Left hindlimb (tissue), 1 donor: ENCODE data around the gene ACACB.
"Not testable (repeated sequence)": the region's sequence is repeated elsewhere in the genome, so short reads cannot be mapped to it uniquely, and the experiment has no call there.

ENCODE experiments used
- DNase-seq: peaks from one replicate; pipeline ENCODE4 v3.0.0-alpha.2; 2018

Gene ACACB

GRCh38 chr12:109144224-109144623 is 27.8 kb downstream of the ACACB start:
- no peak for DNase-seq

GRCh38 chr12:109147126-109147525 is 30.7 kb downstream of the ACACB start:
- DNase-seq = not testable (repeated sequence)

GRCh38 chr12:109147954-109148353 is 31.6 kb downstream of the ACACB start:
- peak; percentile 42 for DNase-seq

- no peak for DNase-seq
These were observed 33.8 kb downstream of the ACACB start for GRCh38 chr12:109150124-109150640.

- no peak for DNase-seq
These were observed 35.1 kb downstream of the ACACB start for GRCh38 chr12:109151457-109151856.

GRCh38 chr12:109153821-109154441 is 37.5 kb downstream of the ACACB start:
- peak; percentile 38 for DNase-seq

- DNase-seq = peak; percentile 87
These were observed 38.4 kb downstream of the ACACB start for GRCh38 chr12:109154451-109155438.

GRCh38 chr12:109156036-109156435 is 39.6 kb downstream of the ACACB start:
- no peak for DNase-seq

- no peak for DNase-seq
These were observed 40.2 kb downstream of the ACACB start for GRCh38 chr12:109156586-109156985.

- DNase-seq = no peak
These were observed 41.6 kb downstream of the ACACB start for GRCh38 chr12:109157986-109158385.

- no peak for DNase-seq
These were observed 44.0 kb downstream of the ACACB start for GRCh38 chr12:109160433-109160832.

GRCh38 chr12:109160873-109161272 is 44.5 kb downstream of the ACACB start:
- no peak for DNase-seq

GRCh38 chr12:109162551-109162950 is 46.2 kb downstream of the ACACB start:
- no peak for DNase-seq

GRCh38 chr12:109163167-109163566 is 46.8 kb downstream of the ACACB start:
- DNase-seq = no peak

- no peak for DNase-seq
These were observed 49.2 kb downstream of the ACACB start for GRCh38 chr12:109165599-109165998.

- no peak for DNase-seq
These were observed 50.0 kb downstream of the ACACB start for GRCh38 chr12:109166371-109166770.

- no peak for DNase-seq
These were observed 51.4 kb downstream of the ACACB start for GRCh38 chr12:109167781-109168180.

GRCh38 chr12:109169262-109169661 is 52.9 kb downstream of the ACACB start:
- no peak for DNase-seq

- no peak for DNase-seq
These were observed 53.3 kb downstream of the ACACB start for GRCh38 chr12:109169686-109170085.

GRCh38 chr12:109170324-109170723 is 53.9 kb downstream of the ACACB start:
- no peak for DNase-seq

- not testable (repeated sequence) for DNase-seq
These were observed 56.4 kb downstream of the ACACB start for GRCh38 chr12:109172787-109173186.

GRCh38 chr12:109173443-109174240 is 57.3 kb downstream of the ACACB start:
- no peak for DNase-seq

- DNase-seq = no peak
These were observed 58.1 kb downstream of the ACACB start for GRCh38 chr12:109174468-109174867.
